H9 (cell line): Measurements from ENCODE around the gene EIF3F. TPM values are rescaled to one million over a fixed set of nuclear protein-coding genes. Genes with fewer than 3 reads are reported as not detected.

Experiments used
- DNase-seq: peaks from one replicate; pipeline ENCODE4 v3.0.0-alpha.2; 2017
- H2AFZ ChIP-seq: one replicate; pipeline ENCODE4 v1.6.1; 2013; ENCODE audit warnings: mild to moderate bottlenecking, low read length, control low read depth, moderate library complexity
- H2AK5ac ChIP-seq: 2 replicates; pipeline ENCODE4 v1.6.1; 2013; ENCODE audit warnings: low read length, control low read depth, mixed read lengths; ENCODE audit not compliant: insufficient read length
- H2BK120ac ChIP-seq: one replicate; pipeline ENCODE4 v1.6.1; 2013; ENCODE audit warnings: low read depth, mild to moderate bottlenecking, low read length, control low read depth, inconsistent platforms; ENCODE audit not compliant: poor library complexity, severe bottlenecking
- H2BK12ac ChIP-seq: 2 replicates; pipeline ENCODE4 v1.6.1; 2013; ENCODE audit warnings: low read length, control low read depth, mixed read lengths, low read depth; ENCODE audit not compliant: insufficient read length
- H2BK15ac ChIP-seq: 2 replicates; pipeline ENCODE4 v1.6.1; 2013; ENCODE audit warnings: low read depth, low read length, control low read depth
- H2BK20ac ChIP-seq: one replicate; pipeline ENCODE4 v1.6.1; 2013; ENCODE audit warnings: low read depth, mild to moderate bottlenecking, low read length, control low read depth, inconsistent platforms; ENCODE audit not compliant: poor library complexity, severe bottlenecking
- H2BK5ac ChIP-seq: 2 replicates; pipeline ENCODE4 v1.6.1; 2013; ENCODE audit warnings: low read length, control low read depth, mixed read lengths; ENCODE audit not compliant: insufficient read length
- H3K14ac ChIP-seq: 2 replicates; pipeline ENCODE4 v1.6.1; 2013; ENCODE audit warnings: low read length, control low read depth; ENCODE audit not compliant: insufficient read depth
- H3K18ac ChIP-seq: 2 replicates; pipeline ENCODE4 v1.6.1; 2013; ENCODE audit warnings: low read depth, mild to moderate bottlenecking, mixed read lengths, low read length, control low read depth; ENCODE audit not compliant: insufficient read length
- H3K23ac ChIP-seq: 2 replicates; pipeline ENCODE4 v1.6.1; 2013; ENCODE audit warnings: low read length, control low read depth, mixed read lengths, low read depth; ENCODE audit not compliant: insufficient read length
- H3K23me2 ChIP-seq: 2 replicates; pipeline ENCODE4 v1.6.1; 2013; ENCODE audit warnings: low read depth, mild to moderate bottlenecking, mixed read lengths, low read length, control low read depth; ENCODE audit not compliant: insufficient read length, poor library complexity, severe bottlenecking
- H3K27ac ChIP-seq: 2 replicates; pipeline ENCODE4 v1.5.1; 2013; ENCODE audit warnings: low read length, control low read depth, mixed read lengths, low read depth; ENCODE audit not compliant: insufficient read length
- H3K27me3 ChIP-seq: 2 replicates; pipeline ENCODE4 v1.6.1; 2013; ENCODE audit warnings: low read length, control low read depth, inconsistent platforms; ENCODE audit not compliant: insufficient read depth
- H3K4ac ChIP-seq: 2 replicates; pipeline ENCODE4 v1.6.1; 2013; ENCODE audit warnings: low read depth, mild to moderate bottlenecking, control low read depth, inconsistent platforms, low read length, moderate library complexity
- H3K4me1 ChIP-seq: 2 replicates; pipeline ENCODE4 v1.6.1; 2013; ENCODE audit warnings: low read length, control low read depth, inconsistent platforms; ENCODE audit not compliant: insufficient read depth
- H3K4me2 ChIP-seq: 2 replicates; pipeline ENCODE4 v1.6.1; 2013; ENCODE audit warnings: low read length, control low read depth, mixed read lengths; ENCODE audit not compliant: insufficient read length, insufficient read depth
- H3K56ac ChIP-seq: 2 replicates; pipeline ENCODE4 v1.6.1; 2013; ENCODE audit warnings: low read depth, mild to moderate bottlenecking, mixed read lengths, low read length, control low read depth; ENCODE audit not compliant: insufficient read length
- H3K79me1 ChIP-seq: 2 replicates; pipeline ENCODE4 v1.6.1; 2013; ENCODE audit warnings: low read depth, mild to moderate bottlenecking, moderate library complexity, low read length, control low read depth, inconsistent platforms; ENCODE audit not compliant: insufficient read depth, poor library complexity, severe bottlenecking
- H3K79me2 ChIP-seq: 2 replicates; pipeline ENCODE4 v1.6.1; 2013; ENCODE audit warnings: low read length, control low read depth, inconsistent platforms; ENCODE audit not compliant: insufficient read depth
- H3K9ac ChIP-seq: 2 replicates; pipeline ENCODE4 v1.6.1; 2013; ENCODE audit warnings: low read length, control low read depth, mixed read lengths; ENCODE audit not compliant: insufficient read length; ENCODE audit errors: extremely low read depth
- H3K9me3 ChIP-seq: one replicate; pipeline ENCODE4 v1.6.1; 2013; ENCODE audit warnings: low read depth, low read length, inconsistent platforms; ENCODE audit not compliant: control insufficient read depth
- H3T11ph ChIP-seq: one replicate; pipeline ENCODE4 v1.6.1; 2013; ENCODE audit warnings: mild to moderate bottlenecking, low read length, control low read depth, inconsistent platforms
- H4K20me1 ChIP-seq: one replicate; pipeline ENCODE4 v1.6.1; 2013; ENCODE audit not compliant: control insufficient read depth, insufficient read length, insufficient read depth
- H4K5ac ChIP-seq: 2 replicates; pipeline ENCODE4 v1.6.1; 2013; ENCODE audit warnings: low read depth, mild to moderate bottlenecking, mixed read lengths, low read length, control low read depth; ENCODE audit not compliant: insufficient read length
- H4K8ac ChIP-seq: replicated peaks from 2 replicates; pipeline ENCODE4 v1.6.1; 2013; ENCODE audit warnings: low read length, control low read depth, mixed read lengths, low read depth; ENCODE audit not compliant: insufficient read length
- H4K91ac ChIP-seq: 2 replicates; pipeline ENCODE4 v1.6.1; 2013; ENCODE audit warnings: low read depth, mild to moderate bottlenecking, moderate library complexity, mixed read lengths, low read length, control low read depth; ENCODE audit not compliant: insufficient read length
- H3K27ac Mint-ChIP-seq, 3 experiments: 2 replicates in 2 of 3; 3 replicates in 1 of 3; pipeline ENCODE4 v1.8.0; 2020 to 2021; ENCODE audit warnings: mixed read lengths in 3 of 3, mild to moderate bottlenecking in 1 of 3, moderate library complexity in 1 of 3
- H3K27me3 Mint-ChIP-seq: 2 replicates; pipeline ENCODE4 v1.8.0; 2021; ENCODE audit warnings: low read depth, mild to moderate bottlenecking, moderate library complexity, mixed read lengths
- H3K36me3 Mint-ChIP-seq, 3 experiments: 2 replicates in 2 of 3; 3 replicates in 1 of 3; pipeline ENCODE4 v1.8.0; 2020 to 2021; ENCODE audit warnings: low read depth in 3 of 3, mixed read lengths in 3 of 3; ENCODE audit not compliant: insufficient read depth in 1 of 3
- H3K4me1 Mint-ChIP-seq, 2 experiments: 2 replicates each; pipeline ENCODE4 v1.8.0; 2020; ENCODE audit warnings: mixed read lengths in 2 of 2
- H3K4me3 Mint-ChIP-seq, 2 experiments: 2 replicates in 1 of 2; 3 replicates in 1 of 2; pipeline ENCODE4 v1.8.0; 2020 to 2021; ENCODE audit warnings: mild to moderate bottlenecking in 2 of 2, mixed read lengths in 2 of 2, moderate library complexity in 1 of 2
- H3K9me3 Mint-ChIP-seq, 2 experiments: 2 replicates in 1 of 2; 3 replicates in 1 of 2; pipeline ENCODE4 v1.8.0; 2020; ENCODE audit warnings: mild to moderate bottlenecking in 2 of 2, mixed read lengths in 2 of 2, moderate library complexity in 1 of 2
- WGBS: extraction: QIAGEN DNeasy Blood & Tissue Kit; methylation state at CpG from one replicate; pipeline ENCODE4 v1.1.7; 2013; ENCODE audit warnings: missing lambda C conversion rate, low lambda C conversion rate, mixed read lengths; ENCODE audit not compliant: insufficient read length; ENCODE audit errors: extremely low coverage; 5-methylcytosine and 5-hydroxymethylcytosine counted together
- total RNA-seq: library from RNA; stranded (reverse); gene quantifications from 2 replicates; pipeline ENCODE4 v1.2.1, GENCODE V29; 2021
- TF ChIP-seq, protein P1 (sequence below): fragments of 200-600 bp; sonication (generic); conservative IDR thresholded peaks from 3 replicates; pipeline ENCODE4 v1.8.0; 2021; ENCODE audit warnings: antibody characterized with exemption, mild to moderate bottlenecking

Gene EIF3F
- total RNA-seq, 1 experiment from 2014 or later: 348 TPM

DNA sequence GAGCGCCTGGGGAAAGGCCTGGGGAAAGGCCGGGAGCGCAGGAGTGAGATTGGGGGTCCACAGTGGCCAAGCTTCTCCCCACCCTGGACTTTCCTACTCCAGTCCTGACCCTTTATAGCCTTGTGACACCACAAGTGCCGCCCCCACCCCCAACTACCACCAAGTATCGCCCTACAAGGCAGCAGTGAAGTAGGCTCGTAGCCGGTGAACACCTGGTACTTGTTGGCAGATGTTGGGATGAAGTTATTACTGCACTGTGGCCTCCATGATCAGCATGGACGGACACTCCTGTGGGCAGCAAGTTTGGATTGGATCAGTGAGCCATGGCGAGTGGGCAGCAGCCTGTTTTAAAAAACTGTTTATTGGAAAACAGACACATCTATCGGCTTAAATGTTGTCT lies 45.0 kb downstream of the EIF3F start:
- Histone ChIP-seq H2AK5ac (no peak overlapping the region), H2BK5ac (no peak overlapping the region), H3T11ph (no peak overlapping the region), H3K79me2 (no peaks in the 10 kb centered on the region), H3K56ac (no peak overlapping the region), H3K4me1 (no peaks in the 10 kb centered on the region), H3K18ac (no peak overlapping the region), H3K9ac (no peak overlapping the region), H3K23ac (no peak overlapping the region), H3K27me3 (no peaks in the 10 kb centered on the region), H3K4me2 (no peak overlapping the region), H3K27ac (no peak overlapping the region), H3K14ac (no peak overlapping the region), H2AFZ (no peak overlapping the region), H2BK20ac (no peak overlapping the region), H2BK12ac (no peak overlapping the region), H2BK15ac (no peak overlapping the region), H4K8ac (no peak overlapping the region), H3K9me3 (no peaks in the 10 kb centered on the region), H4K20me1 (no peaks in the 10 kb centered on the region), H4K91ac (no peak overlapping the region), H3K79me1 (no peaks in the 10 kb centered on the region), H4K5ac (no peak overlapping the region), H3K23me2 (no peaks in the 10 kb centered on the region), H2BK120ac (no peak overlapping the region), H3K4ac (no peak overlapping the region)
- Mint-ChIP-seq H3K36me3 (no peaks in the 10 kb centered on the region; a peak in 1 of 7 replicates), H3K9me3 (no peaks in the 10 kb centered on the region; a peak in 1 of 5 replicates), H3K27ac (no peak overlapping the region), H3K4me3 (0 out of 5 replicates have a peak overlapping the region, but pooled peaks of 1 of the 2 experiments have one; percentile 33), H3K4me1 (peaks cover 12 to 15% of the 10 kb centered on the region in 2 experiments), H3K27me3 (peaks cover 57% of the 10 kb centered on the region)
- no CpG with 5 or more reads among the region's 10 CpGs for WGBS
- DNase-seq: no peak
- TF ChIP-seq, protein P1, sequence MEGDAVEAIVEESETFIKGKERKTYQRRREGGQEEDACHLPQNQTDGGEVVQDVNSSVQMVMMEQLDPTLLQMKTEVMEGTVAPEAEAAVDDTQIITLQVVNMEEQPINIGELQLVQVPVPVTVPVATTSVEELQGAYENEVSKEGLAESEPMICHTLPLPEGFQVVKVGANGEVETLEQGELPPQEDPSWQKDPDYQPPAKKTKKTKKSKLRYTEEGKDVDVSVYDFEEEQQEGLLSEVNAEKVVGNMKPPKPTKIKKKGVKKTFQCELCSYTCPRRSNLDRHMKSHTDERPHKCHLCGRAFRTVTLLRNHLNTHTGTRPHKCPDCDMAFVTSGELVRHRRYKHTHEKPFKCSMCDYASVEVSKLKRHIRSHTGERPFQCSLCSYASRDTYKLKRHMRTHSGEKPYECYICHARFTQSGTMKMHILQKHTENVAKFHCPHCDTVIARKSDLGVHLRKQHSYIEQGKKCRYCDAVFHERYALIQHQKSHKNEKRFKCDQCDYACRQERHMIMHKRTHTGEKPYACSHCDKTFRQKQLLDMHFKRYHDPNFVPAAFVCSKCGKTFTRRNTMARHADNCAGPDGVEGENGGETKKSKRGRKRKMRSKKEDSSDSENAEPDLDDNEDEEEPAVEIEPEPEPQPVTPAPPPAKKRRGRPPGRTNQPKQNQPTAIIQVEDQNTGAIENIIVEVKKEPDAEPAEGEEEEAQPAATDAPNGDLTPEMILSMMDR: no peak
